NCI-H2227 treated with DMSO at 0.1 percent for 48 hours (cell line): ENCODE measurements around the gene GDF11.
A peak's percentile ranks its signal among the peaks of the same experiment; 100 is the strongest.

Source experiments
- DNase-seq: peaks from one replicate; lab custom pipeline; 2025; lab: John Stamatoyannopoulos, UW

Gene GDF11

GRCh38 chr12:55723516-55724225 lies 19.3 kb upstream of the GDF11 start:
- no peak for DNase-seq

DNA sequence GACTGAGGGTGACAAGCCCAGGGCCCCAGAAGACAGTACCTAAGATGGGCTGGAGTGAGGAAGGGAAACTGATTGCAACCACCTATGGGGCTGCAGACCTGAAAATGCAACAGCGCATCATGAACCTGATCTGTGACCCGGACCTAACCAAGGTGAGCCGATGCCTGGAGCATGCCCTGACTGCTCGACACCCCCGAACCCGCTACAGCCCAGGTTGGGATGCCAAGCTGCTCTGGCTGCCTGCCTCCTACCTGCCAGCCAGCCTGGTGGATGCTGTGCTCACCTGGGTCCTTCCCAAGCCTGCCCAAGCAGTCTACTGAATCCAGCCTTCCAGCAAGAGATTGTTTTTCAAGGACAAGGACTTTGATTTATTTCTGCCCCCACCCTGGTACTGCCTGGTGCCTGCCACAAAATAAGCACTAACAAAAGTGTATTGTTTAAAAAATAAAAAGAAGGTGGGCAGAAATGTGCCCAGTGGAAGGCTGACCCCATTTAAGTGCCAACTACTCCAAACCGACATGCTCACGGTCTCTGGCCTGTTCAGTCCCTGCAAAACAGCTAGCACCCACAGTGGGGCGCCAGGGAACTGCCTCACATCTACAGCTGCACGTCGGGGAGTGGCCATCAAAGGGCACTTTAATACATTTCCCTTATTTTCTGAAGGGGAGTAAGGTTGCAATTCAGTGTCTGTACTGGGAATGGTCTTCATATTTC lies 18.5 kb upstream of the GDF11 start:
- DNase-seq = peak; percentile 45

- no peak for DNase-seq
These were observed 18.0 kb upstream of the GDF11 start for GRCh38 chr12:55724940-55725309.

- DNase-seq = no peak
These were observed 17.4 kb upstream of the GDF11 start for GRCh38 chr12:55725556-55725955.

- DNase-seq = no peak
These were observed 16.0 kb upstream of the GDF11 start for GRCh38 chr12:55726971-55727370.

- no peak for DNase-seq
These were observed 15.2 kb upstream of the GDF11 start for GRCh38 chr12:55727643-55728185.

DNA sequence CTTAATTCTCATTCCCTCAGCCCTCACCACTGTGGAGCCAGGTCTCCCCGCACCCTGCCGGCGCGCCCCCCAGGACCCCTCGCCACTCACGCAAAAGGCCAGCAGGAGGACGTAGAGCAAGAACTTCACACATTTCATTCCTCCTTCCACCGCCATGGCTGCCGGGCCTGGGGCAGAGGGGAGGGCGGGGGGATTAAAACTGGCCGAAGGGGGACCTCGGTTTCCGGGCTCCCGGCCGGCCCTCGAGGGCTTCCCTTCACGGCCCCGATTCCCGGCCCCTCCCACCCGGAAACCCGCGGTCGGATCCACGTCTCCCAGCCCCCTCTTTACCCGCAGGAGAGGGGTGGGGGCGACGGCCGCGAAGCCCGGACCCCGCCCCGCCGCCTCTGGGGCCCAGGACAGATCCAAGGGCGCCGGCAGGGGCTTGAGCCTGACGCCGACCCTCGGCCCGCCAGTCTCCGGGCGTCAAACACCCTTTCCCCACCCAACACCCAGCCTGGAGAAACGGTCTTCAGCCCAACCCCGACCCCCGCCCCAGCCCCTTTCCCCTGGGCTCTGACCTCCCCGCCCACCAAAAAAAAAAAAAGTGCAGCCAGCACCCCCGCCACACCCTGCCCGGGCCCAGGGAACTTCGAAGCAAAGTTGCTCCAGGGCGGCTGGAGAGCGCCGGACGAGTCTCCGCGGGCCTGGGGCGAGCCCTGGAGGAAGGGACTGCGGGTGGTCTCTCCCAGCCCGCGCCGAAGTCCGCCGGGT lies 14.6 kb upstream of the GDF11 start:
- no peak for DNase-seq

DNA sequence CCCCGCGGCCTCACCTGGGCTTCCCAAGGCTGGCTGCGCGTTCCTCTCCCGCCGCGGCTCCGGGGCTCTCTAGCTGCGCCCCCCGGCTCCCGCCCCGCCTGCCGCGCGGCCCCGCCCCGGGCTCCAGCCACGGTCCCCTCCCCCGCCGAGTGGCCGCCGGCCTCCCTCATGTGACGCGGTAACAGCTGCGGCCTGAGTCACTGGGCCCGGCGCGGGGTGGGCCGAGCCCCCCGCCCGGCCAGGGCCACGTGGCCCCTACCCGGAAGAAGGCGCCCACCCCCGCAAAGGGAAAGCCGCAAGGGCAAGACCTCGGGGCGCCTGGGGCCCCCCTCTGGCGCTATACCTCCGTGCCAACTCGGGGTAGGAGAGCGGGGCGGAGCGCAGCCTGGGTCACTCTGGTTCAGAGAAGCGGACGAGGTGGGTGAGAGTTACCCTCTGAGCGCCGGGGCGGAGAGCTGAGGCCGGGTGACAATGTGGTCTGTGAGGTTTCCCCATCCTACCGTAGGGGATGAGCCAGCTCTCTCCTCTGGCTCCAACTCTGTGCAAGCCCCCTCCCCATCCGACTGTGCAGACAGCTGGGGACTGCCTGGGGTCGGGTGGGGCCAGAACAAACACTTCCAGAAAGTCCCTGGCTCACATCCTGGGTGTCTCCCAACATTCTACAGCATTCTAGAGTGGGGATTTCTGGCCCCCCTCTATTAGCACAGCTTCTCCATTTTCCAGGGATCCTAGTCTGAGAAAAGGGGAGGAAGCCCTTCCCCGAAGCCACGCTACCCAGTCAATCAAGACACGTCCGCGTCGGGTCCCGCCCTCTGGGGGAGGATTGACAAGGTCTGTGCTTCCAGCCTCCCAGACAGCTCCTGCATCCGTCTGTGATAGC lies 13.7 kb upstream of the GDF11 start, which contains the start of gene CD63:
Gene CD63 (minus strand): TSS at position 71 of the 880 bp plus-strand sequence. CDS start 668 bp downstream, outside the sequence.
- peak; percentile 42 for DNase-seq

GRCh38 chr12:55729819-55730818 lies 12.8 kb upstream of the GDF11 start:
- DNase-seq = peak; percentile 39

DNA sequence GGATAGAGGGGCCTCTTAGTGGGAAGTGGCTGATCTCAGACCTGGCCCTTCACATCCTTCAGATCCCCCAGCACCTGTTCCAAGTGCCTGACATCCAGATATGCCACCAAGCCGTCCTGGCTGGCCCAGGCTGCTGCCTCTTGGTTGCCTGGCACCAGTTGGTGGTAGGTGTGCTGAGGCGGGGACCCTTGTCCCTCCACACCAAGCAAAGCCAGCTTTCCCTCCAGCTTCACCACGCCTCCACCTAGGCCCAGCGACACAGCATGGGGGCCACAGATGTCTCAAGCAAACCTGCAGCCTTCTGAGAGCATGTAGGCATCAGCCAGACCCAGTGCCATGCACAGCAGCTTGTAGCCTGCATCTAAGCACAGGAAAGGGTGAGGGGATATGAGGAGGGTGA lies 10.6 kb upstream of the GDF11 start:
- no peak for DNase-seq

- DNase-seq = no peak
These were observed 9.8 kb upstream of the GDF11 start for GRCh38 chr12:55733021-55733555.

GRCh38 chr12:55733858-55734257 lies 9.1 kb upstream of the GDF11 start:
- no peak for DNase-seq

GRCh38 chr12:55734595-55734994 lies 8.3 kb upstream of the GDF11 start:
- DNase-seq = no peak

DNA sequence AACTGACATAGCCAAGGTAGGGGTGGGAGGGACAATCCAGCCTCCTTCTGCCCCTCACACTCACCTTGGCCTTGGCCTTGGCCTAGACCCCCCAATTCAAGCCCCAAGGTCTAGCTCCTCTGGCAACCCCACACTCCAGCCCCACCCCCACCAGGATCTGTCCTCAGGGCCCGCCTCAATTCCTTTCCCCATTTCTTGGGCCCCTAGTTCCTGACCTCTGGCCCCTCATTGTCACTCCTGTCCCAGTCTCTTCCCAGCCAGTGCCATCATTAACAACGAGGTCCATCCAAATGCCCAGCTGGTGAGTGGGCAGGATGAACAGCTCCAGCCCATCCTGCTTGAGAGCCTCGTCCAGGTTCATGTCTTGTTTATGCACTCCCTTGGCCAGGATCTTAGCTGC lies 6.8 kb upstream of the GDF11 start:
- DNase-seq = no peak

- peak; percentile 61 for DNase-seq
These were observed 5.9 kb upstream of the GDF11 start for GRCh38 chr12:55736780-55737580.

GRCh38 chr12:55737581-55738122 lies 5.3 kb upstream of the GDF11 start:
- peak; percentile 71 for DNase-seq

- peak; percentile 76 for DNase-seq
These were observed 4.5 kb upstream of the GDF11 start for GRCh38 chr12:55738123-55739024.

DNA sequence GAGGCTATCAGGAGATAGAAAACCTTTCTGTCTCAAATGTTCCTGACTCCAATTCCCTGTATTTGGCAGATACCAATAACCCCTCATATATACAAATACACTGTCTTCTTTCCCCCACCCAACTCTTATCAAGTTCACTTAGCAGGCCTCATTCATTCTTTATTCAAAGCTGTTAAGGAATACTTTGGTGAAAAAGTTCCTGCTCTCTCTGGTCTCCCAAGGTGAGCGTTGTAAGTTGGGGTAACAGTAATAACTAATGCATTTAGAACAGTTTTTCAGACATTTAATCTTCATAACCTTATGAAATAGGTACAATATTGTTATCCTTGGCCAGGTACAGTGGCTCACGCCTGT lies 3.9 kb upstream of the GDF11 start:
- DNase-seq = no peak
